SK-N-SH (cell line): Measurements from ENCODE around the gene SCNN1B. TPM values are rescaled to one million over a fixed set of nuclear protein-coding genes. Genes with fewer than 3 reads are reported as not detected.

Experiments used
- CTCF ChIA-PET: fragments of 300-600, 350-600 bp; formaldehyde crosslinking; extraction: SDS; loops from one replicate; lab custom pipeline; 2021; lab: Yijun Ruan, JAX
- POLR2A ChIA-PET: fragments of 350-600 bp; sonication (Branson Sonifier 250); formaldehyde crosslinking; extraction: SDS; loops from one replicate; lab custom pipeline; 2020; ENCODE audit warnings: antibody characterized with exemption, inconsistent platforms; lab: Yijun Ruan, JAX
- DNase-seq: peaks from one replicate; pipeline ENCODE4 v3.0.0; 2012
- H2AFZ ChIP-seq: fragments of 200-600 bp; sonication (generic); 2 replicates; pipeline ENCODE4 v1.8.1; 2016; ENCODE audit warnings: antibody characterized with exemption, mild to moderate bottlenecking, low read depth
- H3F3A ChIP-seq: fragments of 200-600 bp; sonication (generic); replicated peaks from 2 replicates; pipeline ENCODE3; 2016; ENCODE audit warnings: antibody characterized with exemption, mild to moderate bottlenecking; ENCODE audit not compliant: insufficient read depth
- H3K27ac ChIP-seq, 2 experiments: fragments of 200-500 bp in 1 of 2; fragments of 200-600 bp in 1 of 2; sonication (Bioruptor generic) in 1 of 2; sonication (generic), shearing (Covaris generic) in 1 of 2; 2 replicates each; pipeline versions ENCODE4 v1.5.1 to v1.6.1; 2014 to 2016; ENCODE audit warnings: low read depth in 2 of 2, inconsistent platforms in 1 of 2, low read length in 1 of 2, mild to moderate bottlenecking in 1 of 2, mixed read lengths in 1 of 2
- H3K27me3 ChIP-seq: fragments of 200-600 bp; sonication (generic), shearing (Covaris generic); 2 replicates; pipeline ENCODE4 v1.6.1; 2016; ENCODE audit warnings: mixed run types; ENCODE audit not compliant: insufficient read depth
- H3K36me3 ChIP-seq, 2 experiments: fragments of 200-500 bp in 1 of 2; fragments of 200-600 bp in 1 of 2; sonication (Bioruptor generic) in 1 of 2; sonication (generic) in 1 of 2; replicated peaks in 1 of 2; 2 replicates each; pipeline versions ENCODE3 to v1.5.1; 2014 to 2016; ENCODE audit warnings: low read length in 1 of 2, mild to moderate bottlenecking in 1 of 2; ENCODE audit not compliant: insufficient read depth in 2 of 2, control insufficient read depth in 1 of 2
- H3K4me1 ChIP-seq, 2 experiments: fragments of 200-500 bp in 1 of 2; fragments of 200-600 bp in 1 of 2; sonication (Bioruptor generic) in 1 of 2; sonication (generic), shearing (Covaris generic) in 1 of 2; 2 replicates each; pipeline versions ENCODE4 v1.5.1 to v1.6.1; 2014 to 2016; ENCODE audit warnings: low read depth in 1 of 2, low read length in 1 of 2, mixed run types in 1 of 2; ENCODE audit not compliant: insufficient read depth in 2 of 2, control insufficient read depth in 1 of 2
- H3K4me2 ChIP-seq: fragments of 200-600 bp; sonication (generic), shearing (Covaris generic); 2 replicates; pipeline ENCODE4 v1.6.1; 2017; ENCODE audit warnings: mixed run types
- H3K4me3 ChIP-seq, 2 experiments: fragments of 200-500 bp in 1 of 2; fragments of 200-600 bp in 1 of 2; sonication (Bioruptor generic) in 1 of 2; sonication (generic), shearing (Covaris generic) in 1 of 2; 2 replicates each; pipeline versions ENCODE4 v1.5.1 to v1.8.1; 2014 to 2016; ENCODE audit warnings: low read depth in 2 of 2, inconsistent platforms in 1 of 2, low read length in 1 of 2, mild to moderate bottlenecking in 1 of 2, mixed read lengths in 1 of 2, moderate library complexity in 1 of 2
- H3K79me2 ChIP-seq: fragments of 200-600 bp; sonication (generic); 2 replicates; pipeline ENCODE4 v1.8.1; 2017; ENCODE audit warnings: mild to moderate bottlenecking; ENCODE audit not compliant: insufficient read depth
- H3K9ac ChIP-seq: fragments of 200-600 bp; sonication (generic); 2 replicates; pipeline ENCODE4 v1.6.1; 2017; ENCODE audit warnings: mixed run types
- H3K9me2 ChIP-seq: fragments of 200-600 bp; sonication (generic); 2 replicates; pipeline ENCODE4 v1.6.1; 2017; ENCODE audit warnings: mixed run types
- H3K9me3 ChIP-seq: fragments of 200-600 bp; sonication (generic); 2 replicates; pipeline ENCODE4 v1.6.1; 2017; ENCODE audit warnings: mixed run types, mild to moderate bottlenecking, moderate library complexity
- H4K20me1 ChIP-seq: fragments of 200-600 bp; sonication (generic); 2 replicates; pipeline ENCODE4 v1.6.1; 2017; ENCODE audit warnings: mild to moderate bottlenecking, mixed run types; ENCODE audit not compliant: insufficient read depth
- FOXJ3 ChIP-seq: sonication (generic); formaldehyde crosslinking; IDR thresholded peaks from 2 replicates; pipeline ENCODE4 v1.5.1; 2020; ENCODE audit warnings: mild to moderate bottlenecking, missing genetic modification reagents
- FOXM1 ChIP-seq: IDR thresholded peaks from 2 replicates; pipeline ENCODE4 v1.4.0; 2012; ENCODE audit warnings: low read depth, mild to moderate bottlenecking
- JUND ChIP-seq: IDR thresholded peaks from 2 replicates; pipeline ENCODE4 v1.4.0; 2012
- MEF2A ChIP-seq: IDR thresholded peaks from 2 replicates; pipeline ENCODE4 v1.4.0; 2012; ENCODE audit warnings: low read depth, borderline replicate concordance
- PBX3 ChIP-seq: IDR thresholded peaks from 2 replicates; pipeline ENCODE4; 2012
- REST ChIP-seq: IDR thresholded peaks from 2 replicates; pipeline ENCODE4 v1.6.1; 2012; ENCODE audit warnings: mild to moderate bottlenecking, low read depth, low read length, moderate library complexity
- SMC3 ChIP-seq: IDR thresholded peaks from 2 replicates; pipeline ENCODE4 v1.6.1; 2012; ENCODE audit warnings: low read depth, low read length, improper control_type of control experiment
- TCF12 ChIP-seq: IDR thresholded peaks from 2 replicates; pipeline ENCODE4 v1.4.0; 2012
- USF2 ChIP-seq: fragments of 150-350 bp; IDR thresholded peaks from 2 replicates; pipeline ENCODE4 v1.6.1; 2017; ENCODE audit warnings: antibody characterized with exemption, low read length, low read depth, borderline replicate concordance
- YY1 ChIP-seq: IDR thresholded peaks from 2 replicates; pipeline ENCODE4 v1.4.0; 2012; ENCODE audit warnings: low read depth, mild to moderate bottlenecking
- ZBTB33 ChIP-seq: IDR thresholded peaks from 2 replicates; pipeline ENCODE4 v1.4.0; 2012; ENCODE audit warnings: low read depth, borderline replicate concordance
- WGBS: methylation state at CpG from one replicate; pipeline ENCODE4 v1.1.6; 2017; ENCODE audit warnings: low lambda C conversion rate; 5-methylcytosine and 5-hydroxymethylcytosine counted together
- polyA plus RNA-seq, 3 experiments: library from polyadenylated mRNA; depleted of rRNA; stranded (reverse); fragments of >200 nt; gene quantifications; 2 replicates each; pipeline ENCODE4 v1.2.3, GENCODE V29; 2012

Gene SCNN1B
- polyA plus RNA-seq, 1 of the 3 experiments (the other 2 are of a cell fraction): not detected

GRCh38 chr16:23409522-23409921, 107.4 kb downstream of the SCNN1B start:
- peaks cover 0 to 4% of the 10 kb centered on the region in 2 experiments; a peak in 1 of 4 replicates for H3K4me1 ChIP-seq
- 80% methylated on average over 1 of the region's 2 CpGs for WGBS
- H3K27me3 ChIP-seq: no peaks in the 10 kb centered on the region
- no peak for TF ChIP-seq JUND
- H3K9ac ChIP-seq: no peak overlapping the region
- no peaks in the 10 kb centered on the region for H3K9me3 ChIP-seq
- H3F3A ChIP-seq: no peaks in the 10 kb centered on the region
- H4K20me1 ChIP-seq: no peaks in the 10 kb centered on the region
- H3K4me3 ChIP-seq: no peak overlapping the region
- no peak overlapping the region for H3K27ac ChIP-seq
- DNase-seq: no peak
- no peak overlapping the region for H3K4me2 ChIP-seq
- ChIA-PET CTCF (interaction anchor here (2.7 kb wide), 1 partner anchor 25 kb away, joined by 12 read pairs; no protein-coding TSS in a partner anchor), POLR2A (no interaction called here)
- H3K9me2 ChIP-seq: no peaks in the 10 kb centered on the region
- peaks cover 40 to 46% of the 10 kb centered on the region in 2 experiments for H3K36me3 ChIP-seq
- no peaks in the 10 kb centered on the region for H3K79me2 ChIP-seq
- H2AFZ ChIP-seq: no peak overlapping the region

GRCh38 chr16:23410176-23410575, 108.1 kb downstream of the SCNN1B start:
- TF ChIP-seq MEF2A (no peak), JUND (no peak), TCF12 (peak; percentile 8; the same call in 1 of the 2 replicates)
- Histone ChIP-seq H3K4me2 (no peak overlapping the region), H3K9me3 (no peaks in the 10 kb centered on the region), H3K9ac (no peak overlapping the region), H4K20me1 (no peaks in the 10 kb centered on the region), H3K4me1 (peaks cover 0 to 4% of the 10 kb centered on the region in 2 experiments; a peak in 1 of 4 replicates), H3K27ac (no peak overlapping the region), H2AFZ (no peak overlapping the region), H3K27me3 (no peaks in the 10 kb centered on the region), H3K36me3 (peaks cover 34 to 44% of the 10 kb centered on the region in 2 experiments), H3F3A (no peaks in the 10 kb centered on the region), H3K4me3 (no peak overlapping the region), H3K9me2 (no peaks in the 10 kb centered on the region), H3K79me2 (no peaks in the 10 kb centered on the region)
- ChIA-PET CTCF (interaction anchor here (2.7 kb wide), 1 partner anchor 24 kb away, joined by 12 read pairs; no protein-coding TSS in a partner anchor), POLR2A (no interaction called here)
- DNase-seq: no peak
- WGBS: 71% methylated on average over 4 of the region's 4 CpGs

- TF ChIP-seq YY1 (no peak), FOXM1 (no peak), USF2 (no peak), SMC3 (no peak), FOXJ3 (no peak), ZBTB33 (no peak), TCF12 (no peak), PBX3 (no peak), REST (no peak)
- CTCF ChIA-PET: interaction anchor here (0.6 to 5.2 kb wide), 5 partner anchors 10 to 232 kb away, joined by 3 to 53 read pairs (median 3); partner anchors contain the start of gene SCNN1G
- Histone ChIP-seq H3K4me3 (no peak overlapping the region), H3K4me2 (no peak overlapping the region), H3K9me2 (no peaks in the 10 kb centered on the region), H3K9me3 (no peaks in the 10 kb centered on the region), H3K27me3 (no peaks in the 10 kb centered on the region), H3K27ac (no peak overlapping the region), H3K4me1 (peaks cover 0 to 3% of the 10 kb centered on the region in 2 experiments; a peak in 1 of 4 replicates), H3K9ac (no peak overlapping the region), H2AFZ (no peak overlapping the region), H3K79me2 (no peaks in the 10 kb centered on the region), H3K36me3 (peaks cover 35 to 36% of the 10 kb centered on the region in 2 experiments), H4K20me1 (no peaks in the 10 kb centered on the region), H3F3A (no peaks in the 10 kb centered on the region)
- 91% methylated on average over 6 of the region's 6 CpGs for WGBS
- POLR2A ChIA-PET: interaction anchor here (0.6 kb wide), 1 partner anchor 9 kb away, joined by 3 read pairs; no protein-coding TSS in a partner anchor
- DNase-seq: no peak
Measured at GRCh38 chr16:23414731-23415130, 112.6 kb downstream of the SCNN1B start.
